Astrocyte (in vitro differentiated cells and primary cell): ENCODE measurements around the gene SELENOK. TPM values are rescaled to one million over a fixed set of nuclear protein-coding genes. Genes with fewer than 3 reads are reported as not detected.

ENCODE experiments used
- DNase-seq: peaks from one replicate; pipeline ENCODE4 v3.0.0-alpha.2; 2010; ENCODE audit warnings: low read depth
- FAIRE-seq: peaks from 2 replicates; lab custom pipeline; 2011; peaks lifted over from hg19 to GRCh38; lab: Jason Lieb, UNC
- H2AFZ ChIP-seq: 2 replicates; pipeline ENCODE4 v1.6.0; 2012; ENCODE audit warnings: low read depth, low read length, inconsistent platforms
- H3K27ac ChIP-seq: 2 replicates; pipeline ENCODE4 v1.5.1; 2011; ENCODE audit warnings: low read depth, low read length, inconsistent platforms
- H3K27me3 ChIP-seq: 2 replicates; pipeline ENCODE4 v1.6.0; 2011; ENCODE audit warnings: low read length, inconsistent platforms; ENCODE audit not compliant: insufficient read depth
- H3K36me3 ChIP-seq: 2 replicates; pipeline ENCODE4 v1.5.1; 2011; ENCODE audit warnings: low read length, inconsistent platforms; ENCODE audit not compliant: insufficient read depth
- H3K4me1 ChIP-seq: 2 replicates; pipeline ENCODE4 v1.5.1; 2011; ENCODE audit warnings: low read length, inconsistent platforms; ENCODE audit not compliant: insufficient read depth
- H3K4me2 ChIP-seq: 2 replicates; pipeline ENCODE4 v1.6.0; 2012; ENCODE audit warnings: low read length, inconsistent platforms
- H3K4me3 ChIP-seq: 2 replicates; pipeline ENCODE4 v1.5.1; 2011; ENCODE audit warnings: low read depth, mild to moderate bottlenecking, low read length, inconsistent platforms; ENCODE audit not compliant: insufficient read depth
- H3K79me2 ChIP-seq: 2 replicates; pipeline ENCODE4 v1.6.0; 2012; ENCODE audit warnings: mild to moderate bottlenecking, low read length, inconsistent platforms; ENCODE audit not compliant: insufficient read depth
- H3K9ac ChIP-seq: 2 replicates; pipeline ENCODE4 v1.6.0; 2012; ENCODE audit warnings: mild to moderate bottlenecking, low read length, inconsistent platforms
- H3K9me3 ChIP-seq: 2 replicates; pipeline ENCODE4 v1.5.1; 2012; ENCODE audit warnings: low read depth, mild to moderate bottlenecking, low read length, inconsistent platforms; ENCODE audit not compliant: insufficient read depth
- H4K20me1 ChIP-seq: 2 replicates; pipeline ENCODE4 v1.6.0; 2012; ENCODE audit warnings: low read length, inconsistent platforms; ENCODE audit not compliant: insufficient read depth
- H3K27ac Mint-ChIP-seq: one replicate; pipeline ENCODE4 v1.8.0; 2021; ENCODE audit warnings: mild to moderate bottlenecking, mixed read lengths; ENCODE audit not compliant: unreplicated experiment
- H3K27me3 Mint-ChIP-seq: one replicate; pipeline ENCODE4 v1.8.0; 2021; ENCODE audit warnings: low read depth, mixed read lengths; ENCODE audit not compliant: unreplicated experiment
- H3K36me3 Mint-ChIP-seq: one replicate; pipeline ENCODE4 v1.8.0; 2021; ENCODE audit warnings: low read depth, mixed read lengths; ENCODE audit not compliant: unreplicated experiment
- H3K4me1 Mint-ChIP-seq: one replicate; pipeline ENCODE4 v1.8.0; 2021; ENCODE audit warnings: low read depth, mixed read lengths; ENCODE audit not compliant: unreplicated experiment
- H3K4me3 Mint-ChIP-seq: one replicate; pipeline ENCODE4 v1.8.0; 2021; ENCODE audit warnings: mild to moderate bottlenecking, moderate library complexity, mixed read lengths; ENCODE audit not compliant: unreplicated experiment
- H3K9me3 Mint-ChIP-seq: one replicate; pipeline ENCODE4 v1.8.0; 2021; ENCODE audit warnings: mild to moderate bottlenecking, mixed read lengths; ENCODE audit not compliant: unreplicated experiment
- EZH2 ChIP-seq: IDR thresholded peaks from 2 replicates; pipeline ENCODE4 v1.6.1; 2012; ENCODE audit warnings: mild to moderate bottlenecking, low read length, inconsistent platforms; ENCODE audit not compliant: insufficient read depth
- total RNA-seq: library from RNA; stranded (reverse); gene quantifications from 2 replicates; pipeline ENCODE4 v1.2.1, GENCODE V29; 2021
- TF ChIP-seq, protein P1 (sequence below): IDR thresholded peaks from 2 replicates; pipeline ENCODE4 v1.5.1; 2011; ENCODE audit warnings: low read depth, mild to moderate bottlenecking, inconsistent platforms, low read length, moderate library complexity; ENCODE audit not compliant: insufficient read depth

The SELENOK gene
- total RNA-seq, 1 donor from 2014 or later: 43.7 TPM

DNA sequence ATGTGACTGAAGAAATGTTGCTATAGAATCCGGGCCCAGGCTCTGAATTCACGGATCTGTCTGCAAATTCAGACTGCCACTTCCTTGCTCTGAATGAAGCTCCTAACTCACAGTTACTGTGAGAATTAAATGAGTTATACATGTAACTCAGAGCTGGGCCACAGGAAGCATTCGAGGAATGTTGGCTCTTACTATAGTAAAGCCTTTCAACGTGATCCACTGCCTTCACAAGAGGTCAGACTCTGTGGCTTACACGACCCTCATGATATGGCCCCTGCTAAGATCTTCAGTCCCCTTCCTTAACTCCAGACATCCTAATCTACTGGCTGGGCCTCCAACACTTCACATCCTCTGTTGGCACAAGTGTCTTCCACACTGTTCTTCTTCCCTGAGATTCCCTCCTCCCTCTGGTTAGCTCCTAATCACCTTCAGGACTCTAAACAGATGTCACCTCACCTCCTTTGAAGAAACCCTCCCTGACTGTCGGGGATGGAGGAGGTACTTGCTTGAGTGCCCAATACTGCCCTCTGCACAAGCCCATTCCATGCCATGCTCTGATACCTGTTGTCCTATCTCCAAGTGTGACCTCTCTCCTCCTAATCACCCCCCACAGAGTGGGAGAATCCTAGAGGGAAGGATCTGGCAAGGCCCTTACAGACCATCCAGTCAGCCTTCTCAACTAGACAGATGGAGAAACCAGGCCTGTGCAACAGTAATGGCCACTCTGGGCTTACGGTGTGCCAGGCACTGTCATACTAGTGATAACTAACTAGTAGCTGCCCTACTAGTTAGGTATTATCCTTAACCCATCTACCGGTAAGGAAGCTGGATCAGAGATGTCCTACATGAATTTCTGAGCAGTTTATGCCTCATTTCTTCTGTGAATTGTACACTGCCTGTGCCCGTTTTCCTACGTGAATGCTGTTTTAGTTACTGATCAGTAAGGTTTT is 11.0 kb downstream of the SELENOK start:
- H3K27me3 ChIP-seq: no peaks in the 10 kb centered on the region
- H3K36me3 ChIP-seq: peaks cover 41% of the 10 kb centered on the region
- peak overlapping the region; percentile 87 for H2AFZ ChIP-seq
- H3K4me2 ChIP-seq: peak overlapping the region; percentile 88
- Mint-ChIP-seq H3K4me3 (peak overlapping the region; percentile 98), H3K27ac (peak overlapping the region; percentile 96), H3K9me3 (no peaks in the 10 kb centered on the region), H3K36me3 (peaks cover 16% of the 10 kb centered on the region), H3K27me3 (no peaks in the 10 kb centered on the region), H3K4me1 (peaks cover 18% of the 10 kb centered on the region)
- no peak for TF ChIP-seq EZH2
- TF ChIP-seq, protein P1, sequence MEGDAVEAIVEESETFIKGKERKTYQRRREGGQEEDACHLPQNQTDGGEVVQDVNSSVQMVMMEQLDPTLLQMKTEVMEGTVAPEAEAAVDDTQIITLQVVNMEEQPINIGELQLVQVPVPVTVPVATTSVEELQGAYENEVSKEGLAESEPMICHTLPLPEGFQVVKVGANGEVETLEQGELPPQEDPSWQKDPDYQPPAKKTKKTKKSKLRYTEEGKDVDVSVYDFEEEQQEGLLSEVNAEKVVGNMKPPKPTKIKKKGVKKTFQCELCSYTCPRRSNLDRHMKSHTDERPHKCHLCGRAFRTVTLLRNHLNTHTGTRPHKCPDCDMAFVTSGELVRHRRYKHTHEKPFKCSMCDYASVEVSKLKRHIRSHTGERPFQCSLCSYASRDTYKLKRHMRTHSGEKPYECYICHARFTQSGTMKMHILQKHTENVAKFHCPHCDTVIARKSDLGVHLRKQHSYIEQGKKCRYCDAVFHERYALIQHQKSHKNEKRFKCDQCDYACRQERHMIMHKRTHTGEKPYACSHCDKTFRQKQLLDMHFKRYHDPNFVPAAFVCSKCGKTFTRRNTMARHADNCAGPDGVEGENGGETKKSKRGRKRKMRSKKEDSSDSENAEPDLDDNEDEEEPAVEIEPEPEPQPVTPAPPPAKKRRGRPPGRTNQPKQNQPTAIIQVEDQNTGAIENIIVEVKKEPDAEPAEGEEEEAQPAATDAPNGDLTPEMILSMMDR: no peak
- H4K20me1 ChIP-seq: peaks cover 10% of the 10 kb centered on the region
- peak overlapping the region; percentile 83 for H3K27ac ChIP-seq
- H3K79me2 ChIP-seq: peaks cover 20% of the 10 kb centered on the region
- no peaks in the 10 kb centered on the region for H3K9me3 ChIP-seq
- H3K4me3 ChIP-seq: peak overlapping the region; percentile 90
- peak overlapping the region; percentile 92 for H3K9ac ChIP-seq
- no peak for FAIRE-seq
- H3K4me1 ChIP-seq: peaks cover 12% of the 10 kb centered on the region
- DNase-seq: peak; percentile 44

- Histone ChIP-seq H3K4me2 (no peak overlapping the region), H3K9ac (no peak overlapping the region), H4K20me1 (peaks cover 11% of the 10 kb centered on the region), H2AFZ (no peak overlapping the region), H3K27me3 (no peaks in the 10 kb centered on the region), H3K4me1 (no peaks in the 10 kb centered on the region), H3K79me2 (no peaks in the 10 kb centered on the region), H3K9me3 (no peaks in the 10 kb centered on the region), H3K36me3 (peaks cover 40% of the 10 kb centered on the region), H3K27ac (no peak overlapping the region), H3K4me3 (no peak overlapping the region)
- H3K4me1 Mint-ChIP-seq: no peaks in the 10 kb centered on the region
- H3K9me3 Mint-ChIP-seq: no peaks in the 10 kb centered on the region
- DNase-seq (no peak), FAIRE-seq (no peak)
- peaks cover 12% of the 10 kb centered on the region for H3K36me3 Mint-ChIP-seq
- no peak overlapping the region for H3K4me3 Mint-ChIP-seq
- no peak overlapping the region for H3K27ac Mint-ChIP-seq
- TF ChIP-seq, protein P1: no peak
- TF ChIP-seq EZH2: no peak
- no peaks in the 10 kb centered on the region for H3K27me3 Mint-ChIP-seq
These were observed 25.7 kb downstream of the SELENOK start for GRCh38 chr3:53865732-53866499.
